Measurements from ENCODE around the gene ZBTB12.
"Not testable (repeated sequence)": the region's sequence is repeated elsewhere in the genome, so short reads cannot be mapped to it uniquely, and the experiment has no call there.

Gene ZBTB12

DNA sequence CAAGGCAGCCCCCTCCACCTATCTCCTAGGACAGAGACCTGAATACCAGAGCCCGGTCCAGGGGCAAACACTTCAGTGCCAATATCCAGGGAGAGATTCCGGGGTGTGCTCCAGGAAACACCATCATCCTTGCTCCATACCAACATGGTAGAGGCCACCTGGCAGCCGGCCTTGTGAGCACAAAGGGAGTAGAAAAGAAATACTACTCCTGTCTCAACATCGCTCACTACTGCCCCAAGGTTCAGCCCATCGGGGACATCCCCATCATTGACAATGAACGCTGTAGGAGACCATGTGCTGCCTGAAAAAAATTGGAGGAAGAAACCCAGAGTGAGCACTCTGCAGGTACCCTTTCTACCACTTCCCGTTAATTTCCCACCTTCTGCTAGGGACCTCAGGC is 40.7 kb downstream of the ZBTB12 start:
- no peak for DNase-seq (ENCODE audit: low read depth)
- TF ChIP-seq, protein P1, sequence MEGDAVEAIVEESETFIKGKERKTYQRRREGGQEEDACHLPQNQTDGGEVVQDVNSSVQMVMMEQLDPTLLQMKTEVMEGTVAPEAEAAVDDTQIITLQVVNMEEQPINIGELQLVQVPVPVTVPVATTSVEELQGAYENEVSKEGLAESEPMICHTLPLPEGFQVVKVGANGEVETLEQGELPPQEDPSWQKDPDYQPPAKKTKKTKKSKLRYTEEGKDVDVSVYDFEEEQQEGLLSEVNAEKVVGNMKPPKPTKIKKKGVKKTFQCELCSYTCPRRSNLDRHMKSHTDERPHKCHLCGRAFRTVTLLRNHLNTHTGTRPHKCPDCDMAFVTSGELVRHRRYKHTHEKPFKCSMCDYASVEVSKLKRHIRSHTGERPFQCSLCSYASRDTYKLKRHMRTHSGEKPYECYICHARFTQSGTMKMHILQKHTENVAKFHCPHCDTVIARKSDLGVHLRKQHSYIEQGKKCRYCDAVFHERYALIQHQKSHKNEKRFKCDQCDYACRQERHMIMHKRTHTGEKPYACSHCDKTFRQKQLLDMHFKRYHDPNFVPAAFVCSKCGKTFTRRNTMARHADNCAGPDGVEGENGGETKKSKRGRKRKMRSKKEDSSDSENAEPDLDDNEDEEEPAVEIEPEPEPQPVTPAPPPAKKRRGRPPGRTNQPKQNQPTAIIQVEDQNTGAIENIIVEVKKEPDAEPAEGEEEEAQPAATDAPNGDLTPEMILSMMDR (IDR thresholded peaks at IDR 0.05; ENCODE audit: low read length, missing control alignments): no peak
- H3K4me3 ChIP-seq (replicated peaks; ENCODE audit: low read depth, low read length): no peak overlapping the region

DNA sequence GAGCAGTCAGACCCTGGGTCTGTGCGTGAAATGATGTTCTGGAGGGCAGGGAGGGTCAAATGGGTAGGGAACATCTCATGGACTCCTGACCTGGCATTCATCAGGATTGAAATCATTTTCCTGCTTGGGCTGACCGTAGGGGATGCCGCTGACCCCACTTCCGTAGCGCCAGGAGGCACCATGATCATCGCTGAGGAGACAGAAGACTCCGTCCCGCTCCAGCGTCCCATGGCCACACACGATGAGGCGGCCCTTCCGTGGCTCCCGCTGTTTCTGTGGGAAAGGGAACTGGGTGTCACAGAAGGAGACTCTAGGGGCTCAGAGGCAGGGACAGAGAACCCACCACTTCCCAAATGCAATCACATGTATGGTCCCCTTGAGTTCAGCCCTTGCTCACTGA is 41.5 kb downstream of the ZBTB12 start:
- TF ChIP-seq, protein P1 (IDR thresholded peaks at IDR 0.05; ENCODE audit: low read length, missing control alignments): no peak
- no peak overlapping the region for H3K4me3 ChIP-seq (replicated peaks; ENCODE audit: low read depth, low read length)
- no peak for DNase-seq (ENCODE audit: low read depth)

DNA sequence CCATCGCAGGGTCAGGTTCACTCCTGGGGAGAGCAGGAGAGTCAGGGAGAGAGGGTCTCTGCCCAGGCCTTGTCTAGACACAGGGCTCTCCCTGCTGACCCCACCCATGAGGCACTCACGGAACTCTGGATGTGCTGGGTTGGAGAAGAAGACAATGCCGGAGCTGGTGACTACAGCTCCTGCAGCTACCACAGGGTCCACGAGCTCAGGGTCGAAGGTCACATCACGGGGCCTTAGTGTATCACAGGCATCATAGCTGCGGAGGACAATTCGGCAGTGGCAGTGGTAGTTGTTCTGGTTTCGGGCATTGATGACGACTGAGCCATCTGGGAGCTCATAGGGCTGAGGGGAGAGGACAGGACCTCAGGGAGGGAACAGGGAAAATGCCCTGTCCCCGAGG is 42.0 kb downstream of the ZBTB12 start:
- H3K4me3 ChIP-seq (replicated peaks; ENCODE audit: low read depth, low read length): no peak overlapping the region
- DNase-seq (ENCODE audit: low read depth): no peak
- TF ChIP-seq, protein P1 (IDR thresholded peaks at IDR 0.05; ENCODE audit: low read length, missing control alignments): no peak

DNA sequence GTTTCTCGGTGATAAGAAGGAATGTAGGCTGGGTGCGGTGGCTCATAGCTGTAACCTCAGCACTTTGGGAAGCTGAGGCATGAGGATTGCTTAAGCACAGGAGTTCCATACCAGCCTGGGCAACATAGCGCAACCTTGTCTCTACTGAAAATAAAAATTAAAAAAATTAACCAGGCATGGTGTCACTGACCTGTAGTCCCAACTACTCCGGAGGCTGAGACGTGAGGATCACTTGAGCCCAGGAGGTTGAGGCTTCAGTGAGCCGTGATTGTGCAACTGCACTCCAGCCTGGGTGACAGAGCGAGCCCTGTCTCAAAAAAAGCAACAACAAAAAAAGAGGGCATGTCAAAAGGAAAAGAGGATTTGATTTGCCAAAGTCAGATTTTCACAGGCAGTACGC is 43.2 kb downstream of the ZBTB12 start:
- TF ChIP-seq, protein P1 (IDR thresholded peaks at IDR 0.05; ENCODE audit: low read length, missing control alignments): no peak
- no peak for DNase-seq (ENCODE audit: low read depth)

DNA sequence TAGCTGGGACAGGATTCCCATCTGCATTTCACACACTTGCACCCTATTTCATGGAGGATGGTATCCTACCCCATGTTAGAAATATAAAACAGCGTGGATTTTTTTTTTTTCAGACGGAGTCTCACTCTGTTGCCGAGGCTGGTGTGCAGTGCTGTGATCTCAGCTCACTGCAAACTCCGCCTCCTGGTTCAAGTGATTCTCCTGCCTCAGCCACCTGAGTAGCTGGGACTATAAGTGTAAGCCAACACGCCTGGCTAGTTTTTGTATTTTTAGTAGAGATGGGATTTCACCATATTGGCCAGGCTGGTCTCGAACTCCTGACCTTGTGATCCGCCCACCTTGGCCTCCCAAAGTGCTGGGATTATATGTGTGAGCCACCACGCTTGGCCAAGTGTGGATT is 44.1 kb downstream of the ZBTB12 start:
- DNase-seq (ENCODE audit: low read depth): not testable (repeated sequence)

More for the DNA sequence above, 43.2 kb downstream of the ZBTB12 start:
- no peak overlapping the region for H3K4me3 ChIP-seq (replicated peaks; ENCODE audit: low read depth, low read length)

DNA sequence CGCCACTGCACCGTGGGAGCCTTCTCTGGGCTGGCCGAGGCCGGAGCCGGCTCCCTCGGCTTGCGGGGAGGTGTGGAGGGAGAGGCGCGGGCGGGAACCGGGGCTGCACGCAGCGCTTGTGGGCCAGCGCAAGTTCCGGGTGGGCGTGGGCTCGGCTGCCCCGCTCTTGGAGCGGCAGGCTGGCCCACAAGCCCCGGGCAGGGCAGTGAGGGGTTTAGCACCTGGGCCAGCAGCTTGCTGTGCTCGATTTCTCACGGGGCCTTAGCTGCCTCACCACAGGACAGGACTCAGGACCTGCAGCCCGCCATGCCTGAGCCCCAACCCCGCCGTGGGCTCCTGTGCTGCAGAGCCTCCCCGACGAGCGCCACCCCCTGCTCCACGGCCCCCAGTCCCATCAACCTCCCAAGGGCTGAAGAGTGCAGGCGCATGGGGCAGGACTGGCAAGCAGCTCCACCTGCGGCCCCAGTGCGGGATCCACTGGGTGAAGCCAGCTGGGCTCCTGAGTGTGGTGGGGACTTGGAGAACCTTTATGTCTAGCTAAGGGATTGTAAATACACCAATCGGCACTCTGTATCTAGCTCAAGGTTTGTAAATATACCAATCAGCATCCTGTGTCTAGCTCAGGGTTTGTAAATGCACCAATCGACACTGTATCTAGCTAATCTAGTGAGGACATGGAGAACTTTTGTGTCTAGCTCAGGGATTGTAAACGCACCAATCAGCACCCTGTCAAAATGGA is 49.7 kb downstream of the ZBTB12 start:
- not testable (repeated sequence) for H3K4me3 ChIP-seq (replicated peaks; ENCODE audit: low read depth, low read length); DNase-seq (ENCODE audit: low read depth)

More for the DNA sequence above, 44.1 kb downstream of the ZBTB12 start:
- H3K4me3 ChIP-seq (replicated peaks; ENCODE audit: low read depth, low read length): not testable (repeated sequence)

DNA sequence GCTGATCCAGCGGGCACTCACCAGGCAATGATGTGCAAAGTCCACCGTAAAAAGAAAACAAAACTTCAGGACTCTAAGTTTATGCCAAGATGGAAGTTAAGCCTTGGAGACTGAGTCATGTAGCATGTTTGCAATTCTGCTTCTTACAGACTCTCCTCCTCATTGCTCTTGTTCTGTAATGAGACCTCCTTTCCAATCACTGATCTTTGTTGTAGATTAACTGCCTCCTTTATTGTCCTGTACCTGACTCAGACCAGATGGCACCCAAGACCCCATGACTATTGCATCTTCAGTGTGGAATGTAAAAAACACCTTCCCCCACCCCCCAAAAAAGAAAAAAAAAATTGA is 50.4 kb downstream of the ZBTB12 start:
- DNase-seq (ENCODE audit: low read depth): no peak
- TF ChIP-seq, protein P1 (IDR thresholded peaks at IDR 0.05; ENCODE audit: low read length, missing control alignments): no peak
- H3K4me3 ChIP-seq (replicated peaks; ENCODE audit: low read depth, low read length): no peak overlapping the region

DNA sequence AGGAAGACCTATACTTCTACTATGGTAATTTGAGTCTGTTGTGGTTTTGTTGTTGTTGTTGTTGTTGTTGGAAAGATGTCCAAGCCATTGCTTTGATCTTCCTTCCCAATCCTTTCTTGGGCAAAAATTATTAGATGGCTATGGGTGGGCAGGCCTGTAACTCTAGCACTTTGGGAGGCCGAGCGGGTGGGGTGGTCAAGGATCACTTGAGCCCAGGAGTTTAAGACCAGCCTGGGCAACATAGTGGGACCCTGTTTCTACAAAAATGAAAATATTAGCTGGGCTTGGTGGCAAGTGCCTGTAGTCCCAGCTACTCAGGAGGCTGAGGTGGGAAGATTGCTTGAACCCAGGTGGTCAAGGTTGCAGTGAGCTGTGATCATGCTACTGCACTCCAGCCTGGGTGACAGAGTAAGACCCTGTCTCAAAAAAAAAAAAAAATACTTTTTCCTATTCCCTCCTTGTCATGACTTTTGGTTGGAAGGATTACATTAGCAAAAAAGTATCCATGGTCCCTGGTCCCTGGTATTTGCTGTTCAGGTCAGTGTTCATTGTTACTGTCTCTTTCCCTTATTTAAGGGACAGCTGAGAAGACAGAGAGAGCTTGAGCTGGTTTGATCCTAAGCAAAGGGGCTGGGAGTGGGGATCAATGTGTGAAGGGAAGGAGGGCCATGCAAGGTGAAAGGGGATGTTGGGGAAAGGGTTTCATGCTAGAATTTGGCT is 51.0 kb downstream of the ZBTB12 start:
- H3K4me3 ChIP-seq (replicated peaks; ENCODE audit: low read depth, low read length): no peak overlapping the region
- TF ChIP-seq, protein P1 (IDR thresholded peaks at IDR 0.05; ENCODE audit: low read length, missing control alignments): no peak
- DNase-seq (ENCODE audit: low read depth): no peak

Data from fibroblast of pulmonary artery (primary cell).